Measurements from ENCODE around the gene PRR7.

GRCh38 chr5:177431317-177432142 lies 15.1 kb upstream of the PRR7 start:
- TF ChIP-seq CTCF (IDR thresholded peaks at IDR 0.05) (no peak), POLR2A (IDR thresholded peaks at IDR 0.05) (no peak)
